C4-2B (cell line): ENCODE results near the gene ANO2.

ENCODE experiments used
- ZFX ChIP-seq: fragments of 450-650 bp; IDR thresholded peaks from 2 replicates; pipeline ENCODE4 v1.6.1; 2017
- TF ChIP-seq, protein P1 (sequence below): fragments of 450-650 bp; conservative IDR thresholded peaks from 2 replicates; pipeline ENCODE4 v1.5.1; 2017; ENCODE audit warnings: mild to moderate bottlenecking

DNA sequence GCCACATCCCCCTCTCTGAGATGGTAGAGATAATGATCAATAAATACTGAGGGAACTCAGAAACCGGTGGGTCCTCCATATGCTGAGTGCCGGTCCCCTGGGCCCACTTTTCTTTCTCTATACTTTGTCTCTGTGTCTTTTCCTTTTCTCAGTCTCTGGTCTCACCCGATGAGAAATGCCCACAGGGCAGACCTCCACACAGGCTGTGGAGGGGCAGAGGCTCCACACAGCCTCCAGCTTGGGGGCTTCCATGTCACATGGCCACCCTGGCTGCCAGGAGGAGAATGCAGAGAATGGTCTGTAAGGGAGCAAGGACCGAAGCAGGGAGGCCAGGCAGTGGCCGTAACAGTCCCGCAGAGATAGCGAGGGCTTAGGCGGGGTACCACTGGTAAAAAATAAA lies 407.3 kb downstream of the ANO2 start:
- TF ChIP-seq, protein P1, sequence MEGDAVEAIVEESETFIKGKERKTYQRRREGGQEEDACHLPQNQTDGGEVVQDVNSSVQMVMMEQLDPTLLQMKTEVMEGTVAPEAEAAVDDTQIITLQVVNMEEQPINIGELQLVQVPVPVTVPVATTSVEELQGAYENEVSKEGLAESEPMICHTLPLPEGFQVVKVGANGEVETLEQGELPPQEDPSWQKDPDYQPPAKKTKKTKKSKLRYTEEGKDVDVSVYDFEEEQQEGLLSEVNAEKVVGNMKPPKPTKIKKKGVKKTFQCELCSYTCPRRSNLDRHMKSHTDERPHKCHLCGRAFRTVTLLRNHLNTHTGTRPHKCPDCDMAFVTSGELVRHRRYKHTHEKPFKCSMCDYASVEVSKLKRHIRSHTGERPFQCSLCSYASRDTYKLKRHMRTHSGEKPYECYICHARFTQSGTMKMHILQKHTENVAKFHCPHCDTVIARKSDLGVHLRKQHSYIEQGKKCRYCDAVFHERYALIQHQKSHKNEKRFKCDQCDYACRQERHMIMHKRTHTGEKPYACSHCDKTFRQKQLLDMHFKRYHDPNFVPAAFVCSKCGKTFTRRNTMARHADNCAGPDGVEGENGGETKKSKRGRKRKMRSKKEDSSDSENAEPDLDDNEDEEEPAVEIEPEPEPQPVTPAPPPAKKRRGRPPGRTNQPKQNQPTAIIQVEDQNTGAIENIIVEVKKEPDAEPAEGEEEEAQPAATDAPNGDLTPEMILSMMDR, result no peak
- no peak for TF ChIP-seq ZFX
